ENCODE results near the gene BMS1.

The BMS1 gene

DNA sequence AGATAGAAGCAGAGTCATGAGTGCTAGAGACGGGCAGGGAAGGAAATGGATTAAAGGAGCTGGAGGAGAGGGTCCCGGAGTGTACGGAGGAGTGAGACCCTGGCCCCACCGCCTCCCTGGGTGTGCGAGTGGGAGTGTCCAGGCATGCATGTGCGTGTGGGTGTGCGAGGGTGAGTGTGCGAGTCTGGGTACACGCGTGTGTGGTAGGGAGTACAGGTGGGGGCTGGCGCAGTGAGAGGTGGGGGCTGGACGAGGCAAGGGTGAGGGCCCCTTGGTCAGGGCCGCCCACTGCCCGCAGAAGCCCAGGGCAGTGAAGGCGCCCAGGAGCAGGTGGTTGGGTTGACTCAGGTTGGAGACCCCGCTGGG is 97.6 kb downstream of the BMS1 start:
- no peaks in the 10 kb centered on the region for H3K36me3 ChIP-seq (ENCODE audit: low read length)
- H3K9me2 ChIP-seq (replicated peaks; ENCODE audit: insufficient read depth, low read length), result no peaks in the 10 kb centered on the region
- H3F3A ChIP-seq (ENCODE audit: insufficient read depth), result no peaks in the 10 kb centered on the region
- H3K27me3 ChIP-seq (ENCODE audit: low read length), result no peaks in the 10 kb centered on the region
- no peaks in the 10 kb centered on the region for H3K79me2 ChIP-seq (ENCODE audit: insufficient read depth, low read length)
- no peak overlapping the region for H3K27ac ChIP-seq (ENCODE audit: low read depth, low read length)
- H3K9ac ChIP-seq (ENCODE audit: low read length), result no peak overlapping the region
- TF ChIP-seq EZH2phosphoT487 (conservative IDR thresholded peaks at IDR 0.05; ENCODE audit: low read length) (no peak), CTCF (IDR thresholded peaks at IDR 0.05; ENCODE audit: insufficient read depth, low read length, poor library complexity, severe bottlenecking) (no peak)
- no peak overlapping the region for H2AFZ ChIP-seq (ENCODE audit: low read depth, low read length, severe bottlenecking)
- no peaks in the 10 kb centered on the region for H4K20me1 ChIP-seq (ENCODE audit: low read depth, low read length)
- H3K4me2 ChIP-seq (ENCODE audit: low read depth, low read length, poor library complexity, severe bottlenecking), result no peak overlapping the region
- H3K9me3 ChIP-seq (ENCODE audit: insufficient read depth, low read length), result peaks cover 4% of the 10 kb centered on the region; the same call in 1 of the 2 replicates
- no peak overlapping the region for H3K4me3 ChIP-seq (ENCODE audit: insufficient read depth, low read length, poor library complexity, severe bottlenecking)

- Histone ChIP-seq H3K9me3 (ENCODE audit: insufficient read depth, low read length) (peaks cover 4% of the 10 kb centered on the region; the same call in 1 of the 2 replicates), H3F3A (ENCODE audit: insufficient read depth) (no peaks in the 10 kb centered on the region)
- no peak for TF ChIP-seq CTCF (IDR thresholded peaks at IDR 0.05; ENCODE audit: insufficient read depth, low read length, poor library complexity, severe bottlenecking)
- TF ChIP-seq EZH2phosphoT487 (conservative IDR thresholded peaks at IDR 0.05; ENCODE audit: low read length), result no peak
Measured at GRCh38 chr10:42882597-42882996, 100.0 kb downstream of the BMS1 start.

More at GRCh38 chr10:42882597-42882996, 100.0 kb downstream of the BMS1 start:
- H3K9me2 ChIP-seq (replicated peaks; ENCODE audit: insufficient read depth, low read length), result no peaks in the 10 kb centered on the region
- H3K27ac ChIP-seq (ENCODE audit: low read depth, low read length), result no peak overlapping the region
- H3K4me2 ChIP-seq (ENCODE audit: low read depth, low read length, poor library complexity, severe bottlenecking), result no peak overlapping the region
- H3K9ac ChIP-seq (ENCODE audit: low read length), result no peak overlapping the region
- H3K27me3 ChIP-seq (ENCODE audit: low read length), result no peaks in the 10 kb centered on the region
- no peak overlapping the region for H3K4me3 ChIP-seq (ENCODE audit: insufficient read depth, low read length, poor library complexity, severe bottlenecking)
- H3K79me2 ChIP-seq (ENCODE audit: insufficient read depth, low read length), result no peaks in the 10 kb centered on the region
- H3K36me3 ChIP-seq (ENCODE audit: low read length), result no peaks in the 10 kb centered on the region
- H4K20me1 ChIP-seq (ENCODE audit: low read depth, low read length), result no peaks in the 10 kb centered on the region
- no peak overlapping the region for H2AFZ ChIP-seq (ENCODE audit: low read depth, low read length, severe bottlenecking)

All from SU-DHL-6 (cell line).